HAP-1 (cell line): ENCODE results near the gene TRAF5.

Source experiments
- DNase-seq, 2 experiments: peaks; one replicate each; pipeline ENCODE4 v3.0.0-alpha.2; 2016 to 2020; ENCODE audit warnings: low spot score in 2 of 2
- H3K27me3 ChIP-seq: fragments of 250-450 bp; sonication (Bioruptor Pico); 2 replicates; pipeline ENCODE4 v1.5.1; 2020; ENCODE audit warnings: low read depth, mild to moderate bottlenecking, moderate library complexity
- H3K36me3 ChIP-seq: fragments of 250-450 bp; sonication (Bioruptor Pico); replicated peaks from 2 replicates; pipeline ENCODE4 v1.5.1; 2020; ENCODE audit warnings: mild to moderate bottlenecking
- H3K4me1 ChIP-seq: fragments of 250-450 bp; sonication (Bioruptor Pico); 2 replicates; pipeline ENCODE4 v1.5.1; 2020; ENCODE audit warnings: mild to moderate bottlenecking
- H3K4me3 ChIP-seq: fragments of 250-450 bp; sonication (Bioruptor Pico); 2 replicates; pipeline ENCODE4 v1.5.1; 2020; ENCODE audit warnings: mild to moderate bottlenecking, moderate library complexity
- H3K9me3 ChIP-seq: fragments of 250-450 bp; sonication (Bioruptor Pico); 2 replicates; pipeline ENCODE4 v1.5.1; 2020; ENCODE audit warnings: mild to moderate bottlenecking, moderate library complexity
- in situ Hi-C: fragments of 300-500 bp; cut with MboI; formaldehyde crosslinking; loops from 3 replicates; pipeline ENCODE4 v1.14.3; 2020; ENCODE audit warnings: low sequenced_read_pairs, inconsistent platforms, mixed read lengths

TRAF5 gene

GRCh38 chr1:211371406-211372105 lies 44.9 kb downstream of the TRAF5 start:
- no peak for DNase-seq
- Histone ChIP-seq H3K9me3 (no peaks in the 10 kb centered on the region), H3K27me3 (no peaks in the 10 kb centered on the region), H3K36me3 (peaks cover 4% of the 10 kb centered on the region; the same call in 1 of the 2 replicates), H3K4me3 (no peak overlapping the region), H3K4me1 (no peaks in the 10 kb centered on the region)
- in situ Hi-C loops: no loop called here

- no peak for DNase-seq
- Histone ChIP-seq H3K27me3 (no peaks in the 10 kb centered on the region), H3K4me1 (no peaks in the 10 kb centered on the region), H3K4me3 (no peak overlapping the region), H3K9me3 (no peaks in the 10 kb centered on the region), H3K36me3 (peaks cover 4% of the 10 kb centered on the region; the same call in 1 of the 2 replicates)
- in situ Hi-C loops: no loop called here
These were observed 45.8 kb downstream of the TRAF5 start for GRCh38 chr1:211372463-211372862.

GRCh38 chr1:211375146-211375818 lies 48.6 kb downstream of the TRAF5 start:
- no peak overlapping the region for H3K4me3 ChIP-seq
- no peaks in the 10 kb centered on the region for H3K4me1 ChIP-seq
- H3K36me3 ChIP-seq: peaks cover 5% of the 10 kb centered on the region; the same call in 1 of the 2 replicates
- H3K27me3 ChIP-seq: no peaks in the 10 kb centered on the region
- in situ Hi-C loops: no loop called here
- no peaks in the 10 kb centered on the region for H3K9me3 ChIP-seq
- no peak for DNase-seq

- no peaks in the 10 kb centered on the region for H3K4me1 ChIP-seq
- no peaks in the 10 kb centered on the region for H3K27me3 ChIP-seq
- in situ Hi-C loops: no loop called here
- H3K9me3 ChIP-seq: no peaks in the 10 kb centered on the region
- no peak overlapping the region for H3K4me3 ChIP-seq
- H3K36me3 ChIP-seq: peaks cover 2% of the 10 kb centered on the region; the same call in 1 of the 2 replicates
- no peak for DNase-seq
These were observed 49.3 kb downstream of the TRAF5 start for GRCh38 chr1:211375949-211376348.

GRCh38 chr1:211376807-211377470 lies 50.3 kb downstream of the TRAF5 start:
- DNase-seq: no peak
- Histone ChIP-seq H3K36me3 (peaks cover 2% of the 10 kb centered on the region; the same call in 1 of the 2 replicates), H3K4me3 (no peak overlapping the region), H3K4me1 (no peaks in the 10 kb centered on the region), H3K27me3 (no peaks in the 10 kb centered on the region), H3K9me3 (no peaks in the 10 kb centered on the region)
- in situ Hi-C loops: no loop called here

- no peak overlapping the region for H3K4me3 ChIP-seq
- in situ Hi-C loops: no loop called here
- no peaks in the 10 kb centered on the region for H3K27me3 ChIP-seq
- H3K4me1 ChIP-seq: peaks cover 4% of the 10 kb centered on the region; the same call in 1 of the 2 replicates
- DNase-seq: no peak
- 0 out of 2 replicates have a peak, but pooled peaks cover 2% of the 10 kb centered on the region for H3K36me3 ChIP-seq
- no peaks in the 10 kb centered on the region for H3K9me3 ChIP-seq
These were observed 51.2 kb downstream of the TRAF5 start for GRCh38 chr1:211377539-211378450.

GRCh38 chr1:211378844-211379243 lies 52.2 kb downstream of the TRAF5 start:
- peaks cover 11% of the 10 kb centered on the region for H3K4me1 ChIP-seq
- H3K27me3 ChIP-seq: no peaks in the 10 kb centered on the region
- H3K4me3 ChIP-seq: no peak overlapping the region
- in situ Hi-C loops: no loop called here
- 0 out of 2 replicates have a peak, but pooled peaks cover 2% of the 10 kb centered on the region for H3K36me3 ChIP-seq
- H3K9me3 ChIP-seq: no peaks in the 10 kb centered on the region
- no peak for DNase-seq

GRCh38 chr1:211379446-211379845 lies 52.8 kb downstream of the TRAF5 start:
- H3K36me3 ChIP-seq: 0 out of 2 replicates have a peak, but pooled peaks cover 2% of the 10 kb centered on the region
- no peak for DNase-seq
- H3K27me3 ChIP-seq: no peaks in the 10 kb centered on the region
- peaks cover 11% of the 10 kb centered on the region for H3K4me1 ChIP-seq
- no peaks in the 10 kb centered on the region for H3K9me3 ChIP-seq
- no peak overlapping the region for H3K4me3 ChIP-seq
- in situ Hi-C loops: no loop called here

- Histone ChIP-seq H3K4me1 (peaks cover 11% of the 10 kb centered on the region), H3K9me3 (no peaks in the 10 kb centered on the region), H3K36me3 (0 out of 2 replicates have a peak, but pooled peaks cover 2% of the 10 kb centered on the region), H3K27me3 (no peaks in the 10 kb centered on the region), H3K4me3 (no peak overlapping the region; the same call in 1 of the 2 replicates)
- in situ Hi-C loops: no loop called here
- DNase-seq: no peak
These were observed 55.0 kb downstream of the TRAF5 start for GRCh38 chr1:211381481-211382181.

- in situ Hi-C loops: no loop called here
- no peaks in the 10 kb centered on the region for H3K9me3 ChIP-seq
- no peaks in the 10 kb centered on the region for H3K27me3 ChIP-seq
- H3K4me1 ChIP-seq: peaks cover 11% of the 10 kb centered on the region
- H3K4me3 ChIP-seq: peak overlapping the region; percentile 60
- DNase-seq: no peak
- 0 out of 2 replicates have a peak, but pooled peaks cover 2% of the 10 kb centered on the region for H3K36me3 ChIP-seq
These were observed 55.6 kb downstream of the TRAF5 start for GRCh38 chr1:211382182-211382713.

GRCh38 chr1:211382714-211383480 lies 56.3 kb downstream of the TRAF5 start:
- DNase-seq: peak; percentile 80 to 92
- peak overlapping the region; percentile 60 for H3K4me3 ChIP-seq
- no peaks in the 10 kb centered on the region for H3K9me3 ChIP-seq
- in situ Hi-C loops: no loop called here
- no peaks in the 10 kb centered on the region for H3K27me3 ChIP-seq
- H3K4me1 ChIP-seq: peaks cover 11% of the 10 kb centered on the region
- H3K36me3 ChIP-seq: 0 out of 2 replicates have a peak, but pooled peaks cover 2% of the 10 kb centered on the region

- no peak for DNase-seq
- Histone ChIP-seq H3K27me3 (no peaks in the 10 kb centered on the region), H3K9me3 (no peaks in the 10 kb centered on the region), H3K36me3 (no peaks in the 10 kb centered on the region), H3K4me1 (peaks cover 11% of the 10 kb centered on the region), H3K4me3 (no peak overlapping the region)
- in situ Hi-C loops: no loop called here
These were observed 57.9 kb downstream of the TRAF5 start for GRCh38 chr1:211384524-211384923.
